NCI-H1417 treated with DMSO at 0.1 percent for 48 hours (cell line): ENCODE measurements around the gene MEN1.
A peak's percentile ranks its signal among the peaks of the same experiment; 100 is the strongest.
"Not testable (repeated sequence)": the region's sequence is repeated elsewhere in the genome, so short reads cannot be mapped to it uniquely, and the experiment has no call there.

Experiments
- DNase-seq: peaks from one replicate; lab custom pipeline; 2025; lab: John Stamatoyannopoulos, UW

Gene MEN1

GRCh38 chr11:64845776-64846129, 35.4 kb upstream of the MEN1 start:
- not testable (repeated sequence) for DNase-seq

GRCh38 chr11:64845129-64845775, 34.9 kb upstream of the MEN1 start:
- DNase-seq, result no peak

GRCh38 chr11:64844330-64845128, 34.2 kb upstream of the MEN1 start, which contains the start of gene CDC42BPG:
TSS of gene CDC42BPG (minus strand) at chr11:64844653. CDS start at chr11:64844569, 84 bp downstream.
- peak; percentile 56 for DNase-seq

- DNase-seq, result no peak
These were observed 33.5 kb upstream of the MEN1 start for GRCh38 chr11:64843686-64844329.

GRCh38 chr11:64842851-64843685, 32.7 kb upstream of the MEN1 start:
- DNase-seq, result no peak

GRCh38 chr11:64842366-64842759, 32.0 kb upstream of the MEN1 start:
- no peak for DNase-seq

- no peak for DNase-seq
These were observed 31.4 kb upstream of the MEN1 start for GRCh38 chr11:64841592-64842365.

GRCh38 chr11:64839887-64840782, 29.8 kb upstream of the MEN1 start:
- no peak for DNase-seq

- no peak for DNase-seq
These were observed 29.0 kb upstream of the MEN1 start for GRCh38 chr11:64839335-64839734.

- DNase-seq, result no peak
These were observed 28.4 kb upstream of the MEN1 start for GRCh38 chr11:64838600-64839334.

- no peak for DNase-seq
These were observed 27.6 kb upstream of the MEN1 start for GRCh38 chr11:64837887-64838351.

GRCh38 chr11:64836448-64837072, 26.2 kb upstream of the MEN1 start:
- DNase-seq, result no peak

GRCh38 chr11:64835616-64836447, 25.5 kb upstream of the MEN1 start:
- no peak for DNase-seq

- no peak for DNase-seq
These were observed 24.6 kb upstream of the MEN1 start for GRCh38 chr11:64834723-64835615.

- DNase-seq, result no peak
These were observed 23.8 kb upstream of the MEN1 start for GRCh38 chr11:64834031-64834722.

- DNase-seq, result no peak
These were observed 23.2 kb upstream of the MEN1 start for GRCh38 chr11:64833509-64833908.

GRCh38 chr11:64833198-64833502, 22.8 kb upstream of the MEN1 start:
- DNase-seq, result no peak
